B cell (primary cell): ENCODE results near the gene RBP3.

Experiments used
- CTCF ChIP-seq: fragments of 200-600 bp; IDR thresholded peaks from one replicate; pipeline ENCODE4 v1.8.0; 2022; ENCODE audit warnings: antibody characterized with exemption, mild to moderate bottlenecking
- EZH2 ChIP-seq: IDR thresholded peaks from 2 replicates; pipeline ENCODE4 v1.6.1; 2012; ENCODE audit warnings: borderline replicate concordance, low read depth, mild to moderate bottlenecking, moderate library complexity, low read length; ENCODE audit not compliant: insufficient read depth, poor library complexity, severe bottlenecking

GRCh38 chr10:47370878-47371277 lies 22.7 kb downstream of the RBP3 start:
- no peak for TF ChIP-seq CTCF
- TF ChIP-seq EZH2: no peak
